Skeletal muscle satellite cell (primary cell): Measurements from ENCODE around the gene CDON.

Experiments
- H3K27me3 ChIP-seq: 2 replicates; pipeline ENCODE4 v1.7.0; 2013; ENCODE audit warnings: low read length; ENCODE audit not compliant: control insufficient read depth, insufficient read depth
- H3K36me3 ChIP-seq: 2 replicates; pipeline ENCODE4 v1.7.0; 2013; ENCODE audit warnings: mild to moderate bottlenecking, control low read depth, low read length; ENCODE audit not compliant: insufficient read depth
- H3K4me1 ChIP-seq: 2 replicates; pipeline ENCODE4 v1.7.0; 2013; ENCODE audit warnings: low read length; ENCODE audit not compliant: control insufficient read depth, insufficient read depth
- H3K4me2 ChIP-seq: 2 replicates; pipeline ENCODE4 v1.7.0; 2013; ENCODE audit warnings: mild to moderate bottlenecking, low read length
- H3K4me3 ChIP-seq: 2 replicates; pipeline ENCODE4 v1.7.0; 2013; ENCODE audit warnings: low read length
- H3K9ac ChIP-seq: 2 replicates; pipeline ENCODE4 v1.7.0; 2013; ENCODE audit warnings: mild to moderate bottlenecking, low read depth, low read length, moderate library complexity
- H3K9me3 ChIP-seq: replicated peaks from 2 replicates; pipeline ENCODE4 v1.7.0; 2013; ENCODE audit warnings: mild to moderate bottlenecking, control low read depth, low read length

Gene CDON

DNA sequence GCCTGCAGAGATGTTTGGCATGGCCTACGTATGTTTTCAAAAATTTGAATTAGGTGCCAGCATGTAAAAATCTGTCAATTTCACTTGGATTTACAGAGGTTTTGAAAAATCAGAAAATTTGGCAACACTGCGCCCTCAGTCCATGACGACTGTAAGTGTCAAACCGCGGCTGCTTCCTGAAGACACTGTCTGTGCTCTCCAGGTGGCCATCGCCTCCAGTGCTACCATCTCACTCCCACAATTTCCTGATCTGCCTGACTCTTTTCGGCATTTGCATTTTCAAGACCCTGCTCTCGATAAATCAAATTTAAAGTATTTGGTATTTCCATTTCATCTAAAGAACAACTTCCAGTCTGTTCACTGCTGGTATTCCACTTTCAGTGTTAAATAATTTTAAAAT is 82.2 kb downstream of the CDON start:
- Histone ChIP-seq H3K4me2 (no peak overlapping the region), H3K4me1 (peaks cover 7% of the 10 kb centered on the region), H3K4me3 (no peak overlapping the region), H3K27me3 (no peaks in the 10 kb centered on the region), H3K9me3 (no peaks in the 10 kb centered on the region), H3K36me3 (no peaks in the 10 kb centered on the region), H3K9ac (no peak overlapping the region)

DNA sequence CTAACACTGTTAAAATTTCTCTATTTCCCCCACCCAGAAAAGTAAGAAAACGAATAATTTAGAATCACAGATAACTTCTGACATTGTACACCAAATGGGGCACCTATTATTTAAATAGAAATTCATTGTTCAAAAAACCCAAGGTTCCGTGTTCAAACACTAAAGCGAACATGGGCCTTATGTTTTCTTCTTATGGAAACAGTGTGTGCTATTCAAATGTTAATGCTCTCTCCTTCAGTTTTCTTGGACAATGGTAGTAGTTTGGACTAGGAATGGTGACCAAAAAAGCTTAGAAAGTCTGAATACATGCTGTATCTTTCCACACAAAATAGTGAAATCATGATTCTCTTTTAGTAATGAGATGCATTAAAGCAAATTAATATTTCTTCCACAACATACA is 83.2 kb downstream of the CDON start:
- H3K4me2 ChIP-seq = no peak overlapping the region
- H3K9me3 ChIP-seq = no peaks in the 10 kb centered on the region
- H3K4me3 ChIP-seq = no peak overlapping the region
- no peaks in the 10 kb centered on the region for H3K36me3 ChIP-seq
- no peaks in the 10 kb centered on the region for H3K27me3 ChIP-seq
- H3K4me1 ChIP-seq = peaks cover 7% of the 10 kb centered on the region
- no peak overlapping the region for H3K9ac ChIP-seq

DNA sequence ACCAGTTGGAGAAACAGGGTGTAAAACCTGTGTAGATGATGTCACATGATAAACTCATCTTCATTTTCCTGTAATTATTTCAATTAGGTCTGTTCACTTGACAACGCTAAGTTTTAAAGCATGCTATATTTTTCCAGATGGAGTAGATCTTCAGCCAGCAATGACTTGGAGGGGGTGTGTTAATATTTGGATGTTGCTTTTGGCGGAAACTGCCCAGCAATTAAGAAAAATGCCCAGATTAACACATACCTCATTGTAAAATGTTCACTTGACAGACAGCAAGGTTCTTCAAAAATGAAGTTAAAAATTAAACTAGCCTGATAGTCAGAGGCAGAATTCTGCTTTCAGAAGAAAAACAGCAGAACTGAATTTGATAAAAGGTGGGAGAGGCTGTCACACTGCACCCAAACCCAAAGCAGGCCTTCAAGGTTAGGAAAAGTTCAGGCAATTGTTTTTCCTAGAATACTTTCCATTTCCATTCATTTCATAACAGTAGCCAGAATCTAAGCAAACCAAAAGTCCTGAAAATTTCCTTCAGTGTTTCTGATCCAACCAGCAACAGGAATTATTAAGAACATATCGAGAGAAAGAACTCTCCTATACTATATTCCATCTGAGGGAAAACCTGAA is 83.8 kb downstream of the CDON start:
- Histone ChIP-seq H3K4me3 (no peak overlapping the region), H3K9ac (no peak overlapping the region), H3K27me3 (no peaks in the 10 kb centered on the region), H3K9me3 (no peaks in the 10 kb centered on the region), H3K4me1 (peaks cover 3% of the 10 kb centered on the region), H3K36me3 (no peaks in the 10 kb centered on the region), H3K4me2 (no peak overlapping the region)

DNA sequence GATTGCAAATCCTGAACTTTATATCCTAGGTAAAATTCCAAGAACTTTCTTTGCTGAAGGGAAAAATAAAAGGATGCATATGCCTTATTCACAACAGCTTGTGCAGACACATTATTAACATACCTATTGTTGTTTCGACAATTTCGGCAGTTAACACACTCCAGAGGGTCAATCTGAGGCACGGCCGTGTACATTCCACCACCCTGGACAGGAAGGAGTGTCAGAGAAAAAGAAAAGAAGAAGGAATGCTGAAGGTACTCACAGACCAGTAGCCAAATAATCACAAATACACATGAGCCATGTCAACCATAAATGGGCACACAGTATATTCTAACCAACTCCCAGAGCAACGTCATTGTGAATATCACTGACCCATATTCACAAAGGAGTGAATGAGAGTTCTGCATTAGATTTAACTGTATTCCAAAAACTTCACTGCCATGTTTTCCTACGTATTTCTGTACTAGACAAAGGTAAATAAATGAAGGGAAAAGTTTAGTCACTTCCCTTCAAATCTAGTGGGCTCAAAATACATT is 84.4 kb downstream of the CDON start:
- Histone ChIP-seq H3K27me3 (no peaks in the 10 kb centered on the region), H3K4me2 (no peak overlapping the region), H3K9ac (no peak overlapping the region), H3K36me3 (no peaks in the 10 kb centered on the region), H3K9me3 (no peaks in the 10 kb centered on the region), H3K4me1 (no peaks in the 10 kb centered on the region), H3K4me3 (no peak overlapping the region)

DNA sequence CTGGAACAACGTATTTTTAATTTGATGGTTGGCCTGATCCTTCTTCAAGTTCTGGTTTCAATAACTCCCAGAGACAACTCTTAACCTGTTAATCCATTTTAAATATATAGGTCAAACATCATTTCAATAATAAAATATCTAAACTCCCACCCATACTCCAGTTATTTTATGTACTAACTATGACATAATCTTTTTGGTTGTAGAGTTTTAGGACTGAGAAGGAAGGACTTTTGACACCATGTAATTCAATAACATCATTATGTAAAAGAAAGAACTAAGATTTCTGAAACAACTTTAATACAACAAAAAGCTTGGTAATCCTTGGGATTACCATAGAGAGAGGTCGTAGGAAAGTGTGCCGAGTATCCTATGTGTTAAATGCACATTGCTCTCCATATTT is 85.3 kb downstream of the CDON start:
- H3K4me3 ChIP-seq = no peak overlapping the region

DNA sequence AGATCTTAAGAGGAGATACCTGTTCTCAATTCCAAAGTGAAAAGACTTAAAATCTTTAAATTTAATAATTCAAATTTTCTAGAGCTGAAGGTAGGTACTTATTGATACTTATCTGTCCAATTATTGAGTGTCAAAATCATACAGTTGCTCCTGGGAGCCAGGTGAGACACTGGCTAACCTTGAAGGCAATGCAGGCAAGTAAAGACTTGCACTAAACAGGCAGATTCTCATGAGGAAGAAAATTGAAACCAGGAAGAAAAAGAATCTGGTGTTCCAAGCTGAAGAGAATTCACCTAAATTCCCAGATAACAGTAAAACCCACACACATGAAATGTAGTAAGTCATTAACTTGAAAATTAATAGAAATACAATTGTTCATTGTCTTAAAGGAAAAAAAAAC is 86.5 kb downstream of the CDON start:
- no peak overlapping the region for H3K9ac ChIP-seq
- no peak overlapping the region for H3K4me3 ChIP-seq
- H3K4me2 ChIP-seq = no peak overlapping the region
- H3K4me1 ChIP-seq = no peaks in the 10 kb centered on the region
- no peaks in the 10 kb centered on the region for H3K36me3 ChIP-seq
- no peaks in the 10 kb centered on the region for H3K27me3 ChIP-seq
- H3K9me3 ChIP-seq = no peaks in the 10 kb centered on the region

More for the DNA sequence above, 85.3 kb downstream of the CDON start:
- H3K9me3 ChIP-seq = no peaks in the 10 kb centered on the region
- H3K4me1 ChIP-seq = no peaks in the 10 kb centered on the region
- no peaks in the 10 kb centered on the region for H3K36me3 ChIP-seq
- no peak overlapping the region for H3K4me2 ChIP-seq
- H3K27me3 ChIP-seq = no peaks in the 10 kb centered on the region
- H3K9ac ChIP-seq = no peak overlapping the region

DNA sequence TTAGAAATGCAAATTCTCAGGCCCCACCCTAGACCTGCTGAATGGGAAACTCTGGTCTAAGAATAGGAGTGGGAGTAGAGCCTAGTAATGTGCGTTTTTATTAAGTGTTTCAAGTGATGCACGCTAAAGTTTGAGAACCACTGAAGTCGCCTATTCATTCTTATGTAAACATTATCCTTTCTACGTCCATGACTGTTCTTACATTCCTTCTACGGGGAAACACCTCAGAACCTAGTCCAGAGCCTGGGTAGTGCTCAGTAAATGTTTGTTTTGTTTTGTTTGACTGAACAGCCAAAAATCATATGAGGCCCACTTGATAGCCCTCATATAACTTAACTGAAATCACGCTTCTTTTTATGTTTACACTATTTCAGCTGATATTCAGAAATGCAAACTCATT is 87.0 kb downstream of the CDON start:
- no peaks in the 10 kb centered on the region for H3K4me1 ChIP-seq
- no peak overlapping the region for H3K4me3 ChIP-seq
- H3K9ac ChIP-seq = no peak overlapping the region
- no peaks in the 10 kb centered on the region for H3K36me3 ChIP-seq
- no peak overlapping the region for H3K4me2 ChIP-seq
- no peaks in the 10 kb centered on the region for H3K9me3 ChIP-seq
- H3K27me3 ChIP-seq = no peaks in the 10 kb centered on the region

DNA sequence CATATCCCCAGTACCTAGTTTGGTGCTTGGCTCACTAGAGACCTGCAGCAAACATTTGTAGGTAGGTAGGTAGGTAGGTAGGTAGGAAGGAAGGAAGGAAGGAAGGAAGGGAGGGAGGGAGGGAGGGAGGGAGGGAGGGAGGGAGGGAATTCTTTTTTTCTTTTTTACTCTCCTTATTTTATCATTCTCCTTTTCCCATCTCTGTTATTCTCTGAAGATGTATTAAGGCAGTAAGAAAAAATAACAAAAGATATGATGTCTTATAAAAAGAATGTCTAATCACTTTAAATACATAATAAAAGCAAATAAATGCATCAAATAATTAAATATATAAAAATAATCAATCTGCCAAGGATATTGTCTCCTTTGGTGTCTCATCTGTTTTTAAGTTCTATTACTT is 88.4 kb downstream of the CDON start:
- no peak overlapping the region for H3K4me2 ChIP-seq
- no peaks in the 10 kb centered on the region for H3K9me3 ChIP-seq
- H3K4me3 ChIP-seq = no peak overlapping the region
- H3K27me3 ChIP-seq = no peaks in the 10 kb centered on the region
- no peak overlapping the region for H3K9ac ChIP-seq
- H3K36me3 ChIP-seq = no peaks in the 10 kb centered on the region
- H3K4me1 ChIP-seq = no peaks in the 10 kb centered on the region

DNA sequence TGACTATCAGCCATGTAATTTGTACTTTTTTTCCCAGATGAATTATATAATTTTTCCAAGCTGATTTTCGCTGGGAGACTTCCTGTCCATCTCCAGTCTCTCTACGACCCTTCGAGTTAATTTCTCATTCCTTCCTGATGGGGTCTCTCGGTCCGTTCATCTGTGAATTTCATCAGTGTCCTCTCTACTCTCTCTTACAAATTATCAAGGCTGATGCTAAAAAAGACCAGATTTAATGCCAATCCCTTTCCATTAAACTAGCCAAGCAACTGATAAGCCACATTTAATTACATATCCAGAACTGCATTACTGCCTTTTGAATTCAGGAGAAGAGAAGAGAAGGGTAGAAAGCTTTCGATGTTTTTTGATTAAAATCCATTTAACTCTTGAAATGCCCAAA is 91.0 kb downstream of the CDON start:
- H3K36me3 ChIP-seq = no peaks in the 10 kb centered on the region
- peaks cover 6% of the 10 kb centered on the region for H3K4me1 ChIP-seq
- peaks cover 2% of the 10 kb centered on the region for H3K27me3 ChIP-seq
- H3K4me3 ChIP-seq = no peak overlapping the region
- no peaks in the 10 kb centered on the region for H3K9me3 ChIP-seq
- no peak overlapping the region for H3K9ac ChIP-seq
- H3K4me2 ChIP-seq = no peak overlapping the region

DNA sequence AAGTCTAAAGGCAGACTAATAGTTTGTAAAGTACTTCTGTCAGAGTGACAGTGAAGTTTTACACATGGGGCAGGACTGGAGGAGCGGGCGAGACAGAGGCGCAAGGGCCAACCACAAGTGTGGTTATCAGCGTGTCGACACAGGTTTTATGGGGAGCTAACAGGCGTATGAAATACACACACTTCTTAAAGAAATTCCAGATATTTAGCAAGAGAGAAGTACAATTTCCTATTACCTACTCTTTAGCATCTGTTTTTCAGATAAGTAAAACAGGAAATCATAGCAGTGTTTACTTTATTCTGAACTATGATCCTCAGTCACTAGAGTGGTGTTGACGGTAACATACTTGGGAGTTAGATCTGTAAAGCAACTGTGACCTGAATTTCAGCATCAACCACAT is 94.3 kb downstream of the CDON start:
- Histone ChIP-seq H3K4me2 (no peak overlapping the region), H3K36me3 (no peaks in the 10 kb centered on the region), H3K9ac (no peak overlapping the region), H3K27me3 (peaks cover 2% of the 10 kb centered on the region), H3K9me3 (no peaks in the 10 kb centered on the region), H3K4me3 (no peak overlapping the region), H3K4me1 (peaks cover 6% of the 10 kb centered on the region)

DNA sequence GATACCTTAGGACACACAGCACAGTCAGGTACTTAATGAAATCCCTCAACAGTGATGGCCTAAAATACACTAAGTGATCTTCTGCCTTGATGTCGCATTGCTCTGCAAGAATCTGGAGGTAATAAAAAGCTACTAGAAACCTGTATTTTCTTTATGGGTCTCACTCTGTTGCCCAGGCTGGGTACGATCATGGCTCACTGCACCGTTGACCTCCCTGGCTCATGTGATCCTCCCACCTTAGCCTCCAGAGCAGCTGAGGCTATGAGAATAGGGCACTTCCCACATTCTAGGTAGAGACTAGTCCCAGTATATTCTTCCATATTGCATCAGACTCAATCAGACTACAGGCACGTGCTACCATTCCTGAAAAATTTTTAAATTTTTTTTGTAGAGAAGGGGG is 95.2 kb downstream of the CDON start:
- Histone ChIP-seq H3K9ac (no peak overlapping the region), H3K4me1 (peaks cover 6% of the 10 kb centered on the region), H3K27me3 (peaks cover 2% of the 10 kb centered on the region), H3K4me2 (no peak overlapping the region), H3K36me3 (no peaks in the 10 kb centered on the region), H3K9me3 (no peaks in the 10 kb centered on the region), H3K4me3 (no peak overlapping the region)

DNA sequence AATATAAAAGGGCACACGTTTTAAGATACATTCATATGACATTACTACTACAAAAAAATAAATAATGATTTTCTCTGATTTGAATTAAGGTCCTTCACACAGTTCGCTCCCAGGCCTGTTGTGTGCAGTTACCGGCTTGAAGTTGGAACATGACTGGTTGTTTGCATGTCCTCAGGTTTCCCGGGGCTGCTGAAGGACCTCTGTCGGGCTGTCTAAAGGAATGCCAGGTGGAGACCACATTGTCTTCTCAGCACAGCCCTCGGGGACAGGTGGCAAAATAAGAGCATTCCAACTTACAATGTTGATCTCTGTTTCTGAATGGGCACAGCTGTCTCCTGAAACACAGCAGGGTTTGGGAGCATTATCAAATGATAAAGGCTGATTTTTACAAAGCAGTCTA is 101.9 kb downstream of the CDON start:
- Histone ChIP-seq H3K9me3 (no peaks in the 10 kb centered on the region), H3K4me1 (no peaks in the 10 kb centered on the region), H3K4me2 (no peak overlapping the region), H3K36me3 (no peaks in the 10 kb centered on the region), H3K27me3 (no peaks in the 10 kb centered on the region), H3K4me3 (no peak overlapping the region), H3K9ac (no peak overlapping the region)
